Measurements from ENCODE around the gene FAT1.

The FAT1 gene

DNA sequence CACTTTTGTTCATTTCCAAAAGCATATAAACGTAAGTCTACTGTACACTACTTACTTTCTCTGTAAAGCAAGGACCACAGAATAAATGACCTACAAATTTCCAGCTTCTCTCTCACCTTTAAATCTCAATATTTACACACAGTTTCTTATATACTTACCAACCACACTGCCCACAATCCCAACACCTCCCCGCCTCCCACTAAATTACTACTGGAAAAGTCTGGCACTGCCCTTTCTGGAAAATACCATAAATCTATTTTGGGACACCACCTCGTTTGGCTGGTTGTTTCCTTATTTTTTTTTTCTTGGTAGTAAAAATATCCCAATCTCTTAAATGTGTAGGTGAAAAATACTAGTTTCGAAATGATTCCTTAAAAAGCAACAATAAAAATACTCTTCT lies 19.6 kb downstream of the FAT1 start:
- CTCF ChIA-PET = no interaction called here
- POLR2A ChIA-PET = no interaction called here
- no peaks in the 10 kb centered on the region for H3K9me3 ChIP-seq (ENCODE audit: control extremely low read depth in 1 of 5, control insufficient read depth in 4 of 5, insufficient read depth in 2 of 5, low read depth in 1 of 5, low read length in 4 of 5)
- 80% methylated on average over 1 of the region's 4 CpGs for WGBS (ENCODE audit: insufficient coverage)
- H3K36me3 ChIP-seq (ENCODE audit: control insufficient read depth in 4 of 4, insufficient read depth in 4 of 4, low read length in 3 of 4) = no peaks in the 10 kb centered on the region
- H3K27ac ChIP-seq (ENCODE audit: insufficient read depth in 1 of 2, low read depth in 1 of 2, low read length in 2 of 2, poor library complexity in 1 of 2, severe bottlenecking in 2 of 2) = no peak overlapping the region
- no peaks in the 10 kb centered on the region for H3K4me1 ChIP-seq (ENCODE audit: control extremely low read depth in 1 of 4, control insufficient read depth in 4 of 4, insufficient read depth in 4 of 4, low read length in 3 of 4)
- DNase-seq = no peak
- no peak overlapping the region for H3K4me3 ChIP-seq (ENCODE audit: control insufficient read depth in 1 of 7, extremely low read depth in 1 of 7, insufficient read depth in 4 of 7, low read depth in 2 of 7, low read length in 6 of 7)
- H3K27me3 ChIP-seq (replicated peaks in 2 of 5; ENCODE audit: control insufficient read depth in 4 of 5, insufficient read depth in 5 of 5, low read length in 4 of 5) = no peaks in the 10 kb centered on the region

- Histone ChIP-seq H3K27me3 (replicated peaks in 2 of 5; ENCODE audit: control insufficient read depth in 4 of 5, insufficient read depth in 5 of 5, low read length in 4 of 5) (no peaks in the 10 kb centered on the region), H3K27ac (ENCODE audit: insufficient read depth in 1 of 2, low read depth in 1 of 2, low read length in 2 of 2, poor library complexity in 1 of 2, severe bottlenecking in 2 of 2) (no peak overlapping the region), H3K4me1 (ENCODE audit: control extremely low read depth in 1 of 4, control insufficient read depth in 4 of 4, insufficient read depth in 4 of 4, low read length in 3 of 4) (no peaks in the 10 kb centered on the region), H3K9me3 (ENCODE audit: control extremely low read depth in 1 of 5, control insufficient read depth in 4 of 5, insufficient read depth in 2 of 5, low read depth in 1 of 5, low read length in 4 of 5) (no peaks in the 10 kb centered on the region), H3K4me3 (ENCODE audit: control insufficient read depth in 1 of 7, extremely low read depth in 1 of 7, insufficient read depth in 4 of 7, low read depth in 2 of 7, low read length in 6 of 7) (no peak overlapping the region), H3K36me3 (ENCODE audit: control insufficient read depth in 4 of 4, insufficient read depth in 4 of 4, low read length in 3 of 4) (no peaks in the 10 kb centered on the region)
- ChIA-PET POLR2A (no interaction called here), CTCF (interaction anchor here (0.6 kb wide), 1 partner anchor 545 kb away, joined by 3 read pairs; no protein-coding TSS in a partner anchor)
- WGBS (ENCODE audit: insufficient coverage) = 98% methylated on average over 8 of the region's 8 CpGs
- DNase-seq = no peak
These were observed 20.1 kb downstream of the FAT1 start for GRCh38 chr4:186703510-186703909.

- Histone ChIP-seq H3K4me1 (ENCODE audit: control extremely low read depth in 1 of 4, control insufficient read depth in 4 of 4, insufficient read depth in 4 of 4, low read length in 3 of 4) (no peaks in the 10 kb centered on the region), H3K4me3 (ENCODE audit: control insufficient read depth in 1 of 7, extremely low read depth in 1 of 7, insufficient read depth in 4 of 7, low read depth in 2 of 7, low read length in 6 of 7) (no peak overlapping the region), H3K9me3 (ENCODE audit: control extremely low read depth in 1 of 5, control insufficient read depth in 4 of 5, insufficient read depth in 2 of 5, low read depth in 1 of 5, low read length in 4 of 5) (no peaks in the 10 kb centered on the region), H3K36me3 (ENCODE audit: control insufficient read depth in 4 of 4, insufficient read depth in 4 of 4, low read length in 3 of 4) (no peaks in the 10 kb centered on the region), H3K27ac (ENCODE audit: insufficient read depth in 1 of 2, low read depth in 1 of 2, low read length in 2 of 2, poor library complexity in 1 of 2, severe bottlenecking in 2 of 2) (no peak overlapping the region), H3K27me3 (replicated peaks in 2 of 5; ENCODE audit: control insufficient read depth in 4 of 5, insufficient read depth in 5 of 5, low read length in 4 of 5) (no peaks in the 10 kb centered on the region)
- WGBS (ENCODE audit: insufficient coverage) = 89% methylated on average over 6 of the region's 10 CpGs
- ChIA-PET CTCF (interaction anchor here (0.6 kb wide), 1 partner anchor 545 kb away, joined by 3 read pairs; no protein-coding TSS in a partner anchor), POLR2A (no interaction called here)
- no peak for DNase-seq
These were observed 20.7 kb downstream of the FAT1 start for GRCh38 chr4:186702940-186703339.

DNA sequence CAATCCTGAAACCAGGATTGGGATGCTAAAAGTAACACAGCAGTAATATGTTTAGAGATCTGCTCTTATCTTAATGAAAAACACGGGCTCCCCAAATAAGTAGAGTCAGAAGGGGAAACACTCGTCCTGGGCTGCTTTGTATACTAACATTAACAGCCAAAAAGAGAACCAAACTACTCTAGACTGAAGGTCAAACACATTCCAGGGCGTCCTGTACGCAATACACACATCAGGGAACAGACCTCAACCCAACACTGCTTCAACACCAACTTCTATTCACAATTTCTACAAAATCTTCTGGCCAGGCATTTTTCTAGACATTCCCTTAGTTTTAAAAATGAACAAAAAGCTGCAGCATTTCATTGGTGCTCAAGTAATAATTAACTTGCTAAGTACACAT lies 21.4 kb downstream of the FAT1 start:
- H3K9me3 ChIP-seq (ENCODE audit: control extremely low read depth in 1 of 5, control insufficient read depth in 4 of 5, insufficient read depth in 2 of 5, low read depth in 1 of 5, low read length in 4 of 5) = no peaks in the 10 kb centered on the region
- no peak overlapping the region for H3K27ac ChIP-seq (ENCODE audit: insufficient read depth in 1 of 2, low read depth in 1 of 2, low read length in 2 of 2, poor library complexity in 1 of 2, severe bottlenecking in 2 of 2)
- DNase-seq = no peak
- ChIA-PET CTCF (no interaction called here), POLR2A (no interaction called here)
- 84% methylated on average over 3 of the region's 4 CpGs for WGBS (ENCODE audit: insufficient coverage)
- no peaks in the 10 kb centered on the region for H3K27me3 ChIP-seq (replicated peaks in 2 of 5; ENCODE audit: control insufficient read depth in 4 of 5, insufficient read depth in 5 of 5, low read length in 4 of 5)
- H3K36me3 ChIP-seq (ENCODE audit: control insufficient read depth in 4 of 4, insufficient read depth in 4 of 4, low read length in 3 of 4) = no peaks in the 10 kb centered on the region
- H3K4me1 ChIP-seq (ENCODE audit: control extremely low read depth in 1 of 4, control insufficient read depth in 4 of 4, insufficient read depth in 4 of 4, low read length in 3 of 4) = no peaks in the 10 kb centered on the region
- no peak overlapping the region for H3K4me3 ChIP-seq (ENCODE audit: control insufficient read depth in 1 of 7, extremely low read depth in 1 of 7, insufficient read depth in 4 of 7, low read depth in 2 of 7, low read length in 6 of 7)

- H3K36me3 ChIP-seq (ENCODE audit: control insufficient read depth in 4 of 4, insufficient read depth in 4 of 4, low read length in 3 of 4) = no peaks in the 10 kb centered on the region
- ChIA-PET CTCF (no interaction called here), POLR2A (no interaction called here)
- H3K4me3 ChIP-seq (ENCODE audit: control insufficient read depth in 1 of 7, extremely low read depth in 1 of 7, insufficient read depth in 4 of 7, low read depth in 2 of 7, low read length in 6 of 7) = no peak overlapping the region
- no peaks in the 10 kb centered on the region for H3K27me3 ChIP-seq (replicated peaks in 2 of 5; ENCODE audit: control insufficient read depth in 4 of 5, insufficient read depth in 5 of 5, low read length in 4 of 5)
- no peak for DNase-seq
- no peaks in the 10 kb centered on the region for H3K4me1 ChIP-seq (ENCODE audit: control extremely low read depth in 1 of 4, control insufficient read depth in 4 of 4, insufficient read depth in 4 of 4, low read length in 3 of 4)
- no peaks in the 10 kb centered on the region for H3K9me3 ChIP-seq (ENCODE audit: control extremely low read depth in 1 of 5, control insufficient read depth in 4 of 5, insufficient read depth in 2 of 5, low read depth in 1 of 5, low read length in 4 of 5)
- no peak overlapping the region for H3K27ac ChIP-seq (ENCODE audit: insufficient read depth in 1 of 2, low read depth in 1 of 2, low read length in 2 of 2, poor library complexity in 1 of 2, severe bottlenecking in 2 of 2)
- 88% methylated on average over 7 of the region's 12 CpGs for WGBS (ENCODE audit: insufficient coverage)
These were observed 21.9 kb downstream of the FAT1 start for GRCh38 chr4:186701788-186702187.

DNA sequence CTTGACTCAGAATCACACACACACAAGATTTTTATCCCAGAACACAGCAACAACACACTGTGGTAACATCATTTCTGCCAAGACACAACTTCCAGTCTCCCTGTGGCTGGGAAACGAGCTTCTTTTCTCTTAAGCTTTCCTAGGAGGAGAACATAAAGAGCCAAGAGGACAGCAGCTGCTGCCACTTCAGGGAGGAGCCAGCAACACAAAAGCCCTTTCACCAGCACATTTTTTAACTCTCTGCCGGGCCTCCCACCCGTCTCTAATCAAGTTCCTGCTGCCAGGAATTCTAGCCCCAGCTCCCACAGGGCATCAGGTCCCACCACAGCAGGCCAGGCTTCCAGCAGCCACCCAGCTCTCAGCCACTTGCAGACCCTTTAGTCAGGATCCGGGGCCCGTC lies 22.4 kb downstream of the FAT1 start:
- POLR2A ChIA-PET = no interaction called here
- Histone ChIP-seq H3K27ac (ENCODE audit: insufficient read depth in 1 of 2, low read depth in 1 of 2, low read length in 2 of 2, poor library complexity in 1 of 2, severe bottlenecking in 2 of 2) (no peak overlapping the region), H3K4me1 (ENCODE audit: control extremely low read depth in 1 of 4, control insufficient read depth in 4 of 4, insufficient read depth in 4 of 4, low read length in 3 of 4) (no peaks in the 10 kb centered on the region), H3K27me3 (replicated peaks in 2 of 5; ENCODE audit: control insufficient read depth in 4 of 5, insufficient read depth in 5 of 5, low read length in 4 of 5) (no peaks in the 10 kb centered on the region), H3K36me3 (ENCODE audit: control insufficient read depth in 4 of 4, insufficient read depth in 4 of 4, low read length in 3 of 4) (no peaks in the 10 kb centered on the region), H3K4me3 (ENCODE audit: control insufficient read depth in 1 of 7, extremely low read depth in 1 of 7, insufficient read depth in 4 of 7, low read depth in 2 of 7, low read length in 6 of 7) (no peak overlapping the region), H3K9me3 (ENCODE audit: control extremely low read depth in 1 of 5, control insufficient read depth in 4 of 5, insufficient read depth in 2 of 5, low read depth in 1 of 5, low read length in 4 of 5) (no peaks in the 10 kb centered on the region)
- CTCF ChIA-PET = no interaction called here
- 44% methylated on average over 3 of the region's 5 CpGs for WGBS (ENCODE audit: insufficient coverage)
- no peak for DNase-seq

GRCh38 chr4:186700746-186701145 lies 22.9 kb downstream of the FAT1 start:
- no peaks in the 10 kb centered on the region for H3K36me3 ChIP-seq (ENCODE audit: control insufficient read depth in 4 of 4, insufficient read depth in 4 of 4, low read length in 3 of 4)
- no peaks in the 10 kb centered on the region for H3K4me1 ChIP-seq (ENCODE audit: control extremely low read depth in 1 of 4, control insufficient read depth in 4 of 4, insufficient read depth in 4 of 4, low read length in 3 of 4)
- POLR2A ChIA-PET = no interaction called here
- no peaks in the 10 kb centered on the region for H3K27me3 ChIP-seq (replicated peaks in 2 of 5; ENCODE audit: control insufficient read depth in 4 of 5, insufficient read depth in 5 of 5, low read length in 4 of 5)
- H3K27ac ChIP-seq (ENCODE audit: insufficient read depth in 1 of 2, low read depth in 1 of 2, low read length in 2 of 2, poor library complexity in 1 of 2, severe bottlenecking in 2 of 2) = no peak overlapping the region
- WGBS (ENCODE audit: insufficient coverage) = 92% methylated on average over 12 of the region's 16 CpGs
- no peaks in the 10 kb centered on the region for H3K9me3 ChIP-seq (ENCODE audit: control extremely low read depth in 1 of 5, control insufficient read depth in 4 of 5, insufficient read depth in 2 of 5, low read depth in 1 of 5, low read length in 4 of 5)
- DNase-seq = no peak
- CTCF ChIA-PET = no interaction called here
- H3K4me3 ChIP-seq (ENCODE audit: control insufficient read depth in 1 of 7, extremely low read depth in 1 of 7, insufficient read depth in 4 of 7, low read depth in 2 of 7, low read length in 6 of 7) = no peak overlapping the region
